Activated CD4-positive, CD25-positive, alpha-beta regulatory T cell treated with anti-CD3 and anti-CD28 coated beads, Interleukin-2, amount 50 U/mL, for 24 hours (primary cell): ENCODE results near the gene ANKRD22.
"Not testable (repeated sequence)": the region's sequence is repeated elsewhere in the genome, so short reads cannot be mapped to it uniquely, and the experiment has no call there.

Source experiments
- ATAC-seq, 2 donors: fragments of 150-1000 bp; cut with Tn5 transposase; one replicate each; pipeline ENCODE4 v1.10.0; 2021; ENCODE audit warnings: mild to moderate bottlenecking in 1 of 2, moderate library complexity in 1 of 2

Gene ANKRD22

DNA sequence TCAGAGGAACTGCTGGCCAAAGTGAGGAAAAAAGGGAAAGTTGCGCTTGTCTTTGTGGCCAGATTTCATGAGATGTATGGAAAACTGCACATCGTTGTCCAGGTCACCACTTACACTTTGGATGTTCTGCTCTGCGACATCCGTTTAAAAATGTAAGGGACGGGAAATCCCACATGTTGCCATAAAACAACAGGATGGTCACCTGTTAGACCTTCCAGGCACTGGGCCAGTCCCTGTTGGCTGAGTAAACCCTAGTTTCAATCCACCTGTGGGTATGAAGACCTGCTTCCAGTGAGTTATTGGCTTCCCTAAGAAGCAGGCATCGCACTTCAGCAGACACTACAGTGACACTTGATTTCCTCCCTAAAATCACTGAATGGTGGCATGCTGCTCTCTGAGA lies 25.7 kb upstream of the ANKRD22 start:
- no peak for ATAC-seq

- no peak for ATAC-seq
Measured at GRCh38 chr10:88875081-88875480, 23.4 kb upstream of the ANKRD22 start.

- ATAC-seq: no peak
Measured at GRCh38 chr10:88874281-88874680, 22.6 kb upstream of the ANKRD22 start.

- no peak for ATAC-seq
Measured at GRCh38 chr10:88873757-88874156, 22.1 kb upstream of the ANKRD22 start.

DNA sequence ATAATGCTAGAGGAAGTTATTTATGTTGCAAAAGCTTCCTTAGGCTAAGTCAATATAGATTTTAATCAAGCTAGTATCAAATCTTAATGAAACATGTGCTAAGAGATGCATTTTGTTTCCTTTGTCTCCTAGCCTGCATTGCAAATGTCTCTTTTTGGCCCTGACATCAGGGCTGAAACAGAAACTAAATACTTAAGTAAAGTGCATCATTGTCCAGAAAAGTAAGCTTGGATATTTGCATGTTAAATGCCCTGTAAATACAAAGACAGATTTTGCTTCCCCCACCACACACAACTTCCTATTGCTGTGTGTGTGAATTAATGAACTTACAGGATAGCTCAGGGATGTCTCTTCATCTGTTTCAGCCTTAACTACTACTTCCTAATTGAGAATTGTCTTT lies 18.4 kb upstream of the ANKRD22 start:
- ATAC-seq: no peak

DNA sequence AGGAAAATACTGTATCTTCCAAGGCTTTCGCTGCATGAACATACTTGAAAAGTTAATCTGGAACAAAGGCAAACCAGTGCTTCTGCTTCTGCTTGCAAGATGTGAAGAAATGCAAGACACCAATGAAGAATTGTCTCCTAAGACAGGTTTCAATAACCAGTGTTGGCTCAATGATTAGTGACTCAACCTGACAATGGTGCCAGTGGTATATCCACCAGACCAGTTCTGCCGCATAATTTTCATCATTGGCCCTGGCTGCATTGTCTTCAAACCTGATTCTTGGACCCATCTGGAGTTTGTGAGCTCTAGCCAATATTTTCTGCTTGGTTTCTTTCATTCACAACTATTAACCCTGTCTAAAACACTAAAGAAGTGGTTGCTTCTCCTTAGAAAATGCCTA lies 14.8 kb upstream of the ANKRD22 start:
- no peak for ATAC-seq

- ATAC-seq: no peak
Measured at GRCh38 chr10:88865281-88865876, 13.7 kb upstream of the ANKRD22 start.

DNA sequence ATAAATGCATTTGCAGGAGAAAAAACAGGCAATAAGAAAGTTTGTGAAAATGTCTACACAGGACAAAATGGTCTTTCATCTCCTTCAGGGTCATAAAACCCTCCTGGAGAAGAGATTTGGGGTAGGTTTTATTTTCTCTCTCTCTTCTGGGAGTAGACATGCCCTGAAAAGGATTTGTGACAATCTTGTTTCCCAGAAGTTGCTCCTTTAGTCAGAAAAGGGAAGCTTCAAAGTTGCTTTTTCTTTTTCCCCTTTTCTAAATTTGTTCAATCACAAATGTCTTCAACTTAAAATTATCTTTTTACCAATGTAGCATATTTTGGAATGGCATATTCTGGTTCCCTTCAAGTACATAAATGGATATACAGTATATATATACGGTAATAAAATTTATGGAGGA lies 9.4 kb upstream of the ANKRD22 start:
- ATAC-seq: no peak

GRCh38 chr10:88858491-88858890 lies 6.8 kb upstream of the ANKRD22 start:
- peak; percentile 90 to 92 for ATAC-seq

DNA sequence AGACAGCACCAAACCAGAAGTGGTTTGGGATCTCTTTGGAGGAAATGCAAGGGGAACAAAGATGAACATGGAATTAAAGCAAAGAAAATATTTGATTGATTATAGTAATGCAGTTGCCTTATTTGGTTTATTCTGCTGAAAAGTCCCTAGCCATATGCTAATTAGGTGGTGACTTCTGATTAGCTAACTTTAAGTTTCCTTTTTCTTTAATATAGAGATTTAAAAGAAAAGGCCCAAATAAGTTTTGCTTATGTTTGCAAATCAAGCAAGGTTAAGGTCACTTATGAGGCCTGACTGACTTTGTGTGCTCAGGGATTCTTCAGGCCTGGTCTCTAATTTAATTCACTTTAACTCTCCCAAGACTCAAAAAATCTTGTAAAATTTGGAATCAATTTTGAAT lies 6.2 kb upstream of the ANKRD22 start:
- ATAC-seq: peak; percentile 6 to 22

DNA sequence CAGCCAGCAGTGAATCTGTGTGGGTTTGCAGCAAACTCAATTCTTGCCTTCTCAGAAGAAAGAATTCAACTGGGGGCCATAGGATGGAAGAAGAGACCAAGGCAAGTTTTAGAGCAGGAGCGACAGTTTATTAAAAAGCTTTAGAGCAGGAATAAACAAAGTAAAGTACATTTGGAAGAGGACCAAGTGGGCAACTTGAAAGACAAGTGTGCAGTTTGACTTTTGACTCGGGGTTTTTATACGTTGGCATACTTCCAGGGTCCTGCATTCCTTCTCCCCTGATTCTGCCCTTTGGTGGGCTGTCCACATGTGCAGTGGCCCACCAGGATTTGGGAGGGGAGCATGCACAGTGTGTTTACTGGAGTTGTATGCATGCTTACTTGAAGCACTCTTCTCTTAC lies 3.0 kb upstream of the ANKRD22 start:
- no peak for ATAC-seq

- no peak for ATAC-seq
Measured at GRCh38 chr10:88853155-88853881, 1.7 kb upstream of the ANKRD22 start.

DNA sequence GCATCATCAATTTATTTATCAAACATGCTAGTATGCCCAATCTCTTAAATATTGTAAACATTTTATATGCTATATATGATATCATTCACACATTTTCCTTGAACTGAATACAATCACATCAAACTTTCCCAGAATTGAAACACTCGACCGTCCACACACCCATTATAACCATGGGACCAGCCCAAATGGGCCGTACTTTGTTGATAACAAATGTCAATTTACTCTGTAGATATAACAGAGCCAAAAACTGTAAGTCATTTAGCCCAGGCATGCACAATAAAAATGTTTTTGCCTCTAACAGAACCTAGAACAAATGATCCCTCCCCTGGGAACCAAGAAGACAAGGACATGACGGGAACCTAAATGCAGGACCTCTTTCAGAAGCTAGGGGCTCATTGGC lies 683 bp upstream of the ANKRD22 start:
- ATAC-seq: no peak

DNA sequence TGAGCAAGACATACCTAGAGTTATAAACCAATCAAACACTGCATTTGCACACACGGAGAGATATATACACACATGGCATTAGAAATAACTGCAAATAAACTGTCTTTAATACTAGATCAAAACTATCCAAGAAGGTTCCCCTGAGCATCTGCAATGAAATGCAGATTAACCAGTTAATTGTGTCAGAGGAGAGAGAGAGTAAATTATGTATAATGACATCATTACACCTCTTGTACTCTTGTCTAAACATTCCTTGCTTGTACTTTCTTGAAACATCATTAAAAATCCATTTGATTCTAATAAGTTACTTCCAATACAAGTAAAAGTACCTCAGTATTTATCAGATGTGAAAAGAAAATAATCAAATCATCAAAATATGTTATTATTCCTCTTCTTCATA lies 932 bp downstream of the ANKRD22 start:
- ATAC-seq: no peak

- ATAC-seq: peak; percentile 79
Measured at GRCh38 chr10:88849234-88849633, 2.4 kb downstream of the ANKRD22 start.

GRCh38 chr10:88848499-88848898 lies 3.1 kb downstream of the ANKRD22 start:
- ATAC-seq: peak; percentile 78 to 79

DNA sequence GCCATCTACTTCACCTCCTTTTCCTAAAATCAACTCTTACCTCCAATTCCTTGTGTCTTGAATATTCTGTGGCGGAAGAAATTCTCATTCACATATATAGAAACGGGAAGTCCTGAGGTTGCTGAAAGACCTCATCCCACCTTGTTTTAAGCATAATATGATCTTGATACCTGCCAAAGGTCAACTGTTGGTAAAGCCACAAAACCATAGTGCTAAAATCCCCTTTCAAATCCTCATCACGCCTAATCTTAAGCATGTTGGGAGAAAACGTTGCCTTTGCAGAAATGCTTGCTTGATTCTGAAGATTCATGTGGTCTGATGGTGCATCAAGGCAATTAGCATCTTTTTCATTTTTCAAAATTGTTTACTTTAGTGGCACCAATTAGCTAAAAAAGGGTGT lies 8.5 kb downstream of the ANKRD22 start:
- no peak for ATAC-seq

GRCh38 chr10:88841316-88842111 lies 10.1 kb downstream of the ANKRD22 start:
- ATAC-seq: peak; percentile 55 to 69

DNA sequence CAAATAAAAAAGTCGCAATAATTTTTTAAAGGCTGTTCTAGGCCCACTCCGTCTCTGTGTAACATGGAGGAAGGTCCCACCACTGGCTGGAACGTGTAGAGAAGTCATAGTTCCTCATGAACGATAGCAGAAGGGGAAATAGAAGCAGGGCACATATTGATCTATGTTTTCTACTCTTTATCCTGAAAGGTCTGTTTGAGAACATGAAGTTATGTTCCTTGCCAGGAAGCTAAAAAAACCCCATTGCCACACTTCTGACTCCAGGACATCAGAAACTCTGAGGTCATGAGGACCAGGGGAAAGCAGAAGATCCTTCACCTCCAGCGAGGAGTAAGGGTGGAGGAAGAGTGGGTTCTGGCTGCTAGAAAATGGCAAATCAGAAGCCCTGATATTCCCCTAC lies 10.8 kb downstream of the ANKRD22 start:
- ATAC-seq: no peak

- no peak for ATAC-seq
Measured at GRCh38 chr10:88840104-88840503, 11.5 kb downstream of the ANKRD22 start.

- ATAC-seq: no peak
Measured at GRCh38 chr10:88838766-88839350, 12.8 kb downstream of the ANKRD22 start.

GRCh38 chr10:88837632-88838031 lies 14.0 kb downstream of the ANKRD22 start:
- ATAC-seq: not testable (repeated sequence)

- no peak for ATAC-seq
Measured at GRCh38 chr10:88835910-88836221, 15.8 kb downstream of the ANKRD22 start.
